Right atrium auricular region (tissue), 2 donors: Measurements from ENCODE around the gene ECSIT. TPM values are rescaled to one million over a fixed set of nuclear protein-coding genes. Genes with fewer than 3 reads are reported as not detected.

Experiments used
- DNase-seq: peaks from one replicate; pipeline ENCODE4 v3.0.0-alpha.2; 2019; ENCODE audit warnings: low spot score
- H3K27ac ChIP-seq, 2 donors: fragments of 200-600 bp; sonication (generic); 1 replicate in 1 of 2; 2 replicates in 1 of 2; pipeline ENCODE4 v1.5.1; 2016 to 2019
- H3K27me3 ChIP-seq, 2 donors: fragments of 200-600 bp; sonication (generic); one replicate each; pipeline versions ENCODE4 v1.5.1 to v1.6.0; 2017 to 2019
- H3K36me3 ChIP-seq: fragments of 200-600 bp; sonication (generic); one replicate; pipeline ENCODE4 v1.5.1; 2016
- H3K4me1 ChIP-seq, 2 donors: fragments of 200-600 bp; sonication (generic); one replicate each; pipeline versions ENCODE4 v1.5.1 to v1.6.0; 2017 to 2019
- H3K4me3 ChIP-seq, 2 donors: fragments of 200-600 bp; sonication (generic); 1 replicate in 1 of 2; 2 replicates in 1 of 2; pipeline ENCODE4 v1.5.1; 2017 to 2019; ENCODE audit warnings: mild to moderate bottlenecking in 1 of 2, moderate library complexity in 1 of 2
- H3K9me3 ChIP-seq, 2 donors: fragments of 200-600 bp; sonication (generic); one replicate each; pipeline ENCODE4 v1.5.1; 2019
- CTCF ChIP-seq, 2 donors: fragments of 200-600 bp; sonication (generic); IDR thresholded peaks; one replicate each; pipeline ENCODE4 v1.5.1; 2019; ENCODE audit warnings: antibody characterized with exemption in 2 of 2
- total RNA-seq, 2 donors: library from RNA; depleted of rRNA; stranded (reverse); fragments of >200 nt; gene quantifications; one replicate each; pipeline ENCODE4 v1.1.0, GENCODE V29; 2016

The ECSIT gene
- total RNA-seq, 2 donors from 2014 or later: 83.6 to 126 TPM

GRCh38 chr19:11540645-11541044, 11.7 kb upstream of the ECSIT start:
- no peak for DNase-seq
- H3K27ac ChIP-seq: peak overlapping the region; percentile 87 to 94
- H3K36me3 ChIP-seq: peaks cover 18% of the 10 kb centered on the region
- no peak for TF ChIP-seq CTCF (IDR thresholded peaks at IDR 0.05)
- H3K9me3 ChIP-seq: no peaks in the 10 kb centered on the region
- peaks cover 0 to 23% of the 10 kb centered on the region in 2 donors for H3K4me1 ChIP-seq
- H3K27me3 ChIP-seq: no peaks in the 10 kb centered on the region
- peak overlapping the region; percentile 48 to 60 for H3K4me3 ChIP-seq

- H3K27me3 ChIP-seq: no peaks in the 10 kb centered on the region
These were observed 10.8 kb upstream of the ECSIT start for GRCh38 chr19:11539495-11540365.

GRCh38 chr19:11538232-11539036, 9.5 kb upstream of the ECSIT start, which contains the start of gene CNN1:
Gene CNN1 (plus strand): TSS chr19:11538851. CDS start chr19:11538928, 77 bp downstream.
- DNase-seq: peak; percentile 89

More at GRCh38 chr19:11539495-11540365, 10.8 kb upstream of the ECSIT start:
- H3K27ac ChIP-seq: peak overlapping the region; percentile 87 to 94
- H3K9me3 ChIP-seq: no peaks in the 10 kb centered on the region
- H3K4me3 ChIP-seq: peak overlapping the region; percentile 48 to 60
- H3K4me1 ChIP-seq: peaks cover 0 to 32% of the 10 kb centered on the region in 2 donors
- no peak for TF ChIP-seq CTCF (IDR thresholded peaks at IDR 0.05)
- peaks cover 16% of the 10 kb centered on the region for H3K36me3 ChIP-seq
- no peak for DNase-seq

GRCh38 chr19:11535792-11536595, 7.1 kb upstream of the ECSIT start:
- H3K36me3 ChIP-seq: peaks cover 2% of the 10 kb centered on the region
- H3K27ac ChIP-seq: peak overlapping the region; percentile 90 to 94
- peaks cover 0 to 32% of the 10 kb centered on the region in 2 donors for H3K4me1 ChIP-seq
- no peaks in the 10 kb centered on the region for H3K9me3 ChIP-seq
- peak; percentile 96 for DNase-seq
- peak overlapping the region; percentile 27 to 45 for H3K4me3 ChIP-seq
- H3K27me3 ChIP-seq: no peaks in the 10 kb centered on the region
- peak; percentile 78 to 93 for TF ChIP-seq CTCF (IDR thresholded peaks at IDR 0.05)

More at GRCh38 chr19:11538232-11539036, 9.5 kb upstream of the ECSIT start, which contains the start of gene CNN1:
- Histone ChIP-seq H3K27me3 (no peaks in the 10 kb centered on the region), H3K9me3 (no peaks in the 10 kb centered on the region), H3K36me3 (peaks cover 7% of the 10 kb centered on the region), H3K4me3 (peak within 1 kb of the TSS; percentile 48 to 60), H3K27ac (peak within 1 kb of the TSS; percentile 87 to 94), H3K4me1 (peaks cover 0 to 32% of the 10 kb centered on the region in 2 donors)
- TF ChIP-seq CTCF (IDR thresholded peaks at IDR 0.05): no peak

GRCh38 chr19:11534948-11535347, 6.0 kb upstream of the ECSIT start:
- peak overlapping the region; percentile 90 to 94 for H3K27ac ChIP-seq
- no peaks in the 10 kb centered on the region for H3K27me3 ChIP-seq
- H3K4me1 ChIP-seq: peaks cover 0 to 24% of the 10 kb centered on the region in 2 donors
- TF ChIP-seq CTCF (IDR thresholded peaks at IDR 0.05): no peak
- no peak overlapping the region for H3K4me3 ChIP-seq
- H3K9me3 ChIP-seq: no peaks in the 10 kb centered on the region
- no peaks in the 10 kb centered on the region for H3K36me3 ChIP-seq
- no peak for DNase-seq
